Endometrial microvascular endothelial cells (primary cell): ENCODE data around the gene SPINT4. TPM values are rescaled to one million over a fixed set of nuclear protein-coding genes. Genes with fewer than 3 reads are reported as not detected.
"Not testable (repeated sequence)": the region's sequence is repeated elsewhere in the genome, so short reads cannot be mapped to it uniquely, and the experiment has no call there.

ENCODE experiments used
- in situ Hi-C: cut with HindIII; loops from 2 replicates; pipeline ENCODE4 v1.10.0; 2017; ENCODE audit warnings: low sequenced_read_pairs, low pct_unique_long_range_greater_than_20kb; ENCODE audit errors: inconsistent ontology term
- total RNA-seq: library from RNA; depleted of rRNA; stranded (reverse); fragments of >200 nt; gene quantifications from one replicate; pipeline ENCODE4 v1.2.3, GENCODE V29; 2015; ENCODE audit errors: inconsistent ontology term

Gene SPINT4
- total RNA-seq, 1 donor from 2014 or later: not detected

GRCh38 chr20:45761966-45762365, 39.8 kb downstream of the SPINT4 start:
- in situ Hi-C loops: not testable (repeated sequence)

GRCh38 chr20:45764618-45765282, 42.6 kb downstream of the SPINT4 start:
- in situ Hi-C loops: not testable (repeated sequence)

- in situ Hi-C loops: no loop called here
Observed at GRCh38 chr20:45765307-45765875, 43.2 kb downstream of the SPINT4 start.

DNA sequence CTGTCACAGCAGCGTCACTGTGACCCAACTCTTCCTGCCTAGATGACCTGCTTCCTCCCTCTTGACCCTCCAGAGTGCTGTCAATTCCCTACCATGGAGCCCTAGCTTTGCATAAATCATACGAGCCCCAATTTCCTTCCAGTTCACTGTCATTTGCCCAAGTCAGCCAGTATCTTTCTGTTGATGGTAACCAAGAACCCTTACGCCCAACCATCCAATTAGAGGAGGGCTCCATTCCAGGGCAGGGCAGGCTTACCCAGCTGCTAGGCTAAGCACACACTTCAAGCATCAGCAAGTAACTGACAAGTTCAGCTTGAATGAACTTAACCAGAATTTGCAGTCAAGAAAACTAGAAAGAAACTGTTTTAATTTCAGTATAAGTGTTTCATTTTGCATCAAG, 43.8 kb downstream of the SPINT4 start:
- in situ Hi-C loops: no loop called here

GRCh38 chr20:45768479-45768878, 46.3 kb downstream of the SPINT4 start:
- in situ Hi-C loops: no loop called here

DNA sequence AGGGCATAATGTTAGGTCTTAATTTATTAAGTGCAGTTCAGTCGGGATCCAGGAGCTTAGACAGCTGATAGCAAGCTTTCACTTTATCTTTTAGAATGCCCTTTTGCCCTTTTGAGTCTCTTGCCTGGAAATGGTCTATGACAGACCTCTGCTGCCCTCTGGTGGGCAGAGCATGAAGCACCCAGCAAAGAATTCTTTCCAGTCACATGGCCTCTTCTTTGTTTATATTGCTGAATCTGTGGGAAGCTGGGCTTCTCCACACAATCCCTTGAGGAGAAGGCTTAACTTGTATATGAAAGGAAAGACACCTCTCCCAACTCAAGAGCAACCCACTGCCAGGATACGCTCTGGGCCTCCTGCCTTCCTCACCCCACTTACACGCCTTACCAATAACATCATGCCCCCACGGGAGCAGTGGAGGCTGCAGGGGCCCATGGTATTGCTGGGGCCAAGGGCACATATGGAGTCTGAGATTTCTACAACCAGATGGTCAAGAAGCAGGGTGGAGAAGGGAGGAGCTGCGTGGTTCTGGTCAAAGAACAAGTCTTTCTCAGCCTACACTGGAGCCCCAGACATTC, 49.1 kb downstream of the SPINT4 start:
- in situ Hi-C loops: loop anchor here (10.0 kb wide), 1 partner anchor 456 kb away; no protein-coding TSS in a partner anchor

DNA sequence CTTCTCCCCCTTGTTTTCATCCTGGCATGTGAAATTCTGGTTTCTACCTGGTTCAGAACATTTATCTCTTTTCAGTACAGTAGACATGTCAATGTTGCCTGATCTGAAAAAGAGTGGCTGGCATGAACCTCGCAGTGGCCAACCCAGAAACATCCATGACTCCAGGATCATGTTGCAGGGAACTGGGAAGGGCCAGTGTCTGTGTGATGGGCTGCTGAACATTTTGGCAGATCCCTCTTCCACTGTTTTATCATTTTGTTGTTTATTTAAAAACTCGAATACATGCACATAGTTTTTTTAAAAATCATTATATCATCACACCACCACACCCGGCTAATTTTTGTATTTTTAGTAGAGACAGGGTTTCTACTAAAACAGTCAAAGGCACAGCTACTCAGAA, 50.5 kb downstream of the SPINT4 start:
- in situ Hi-C loops: loop anchor here (10.0 kb wide), 1 partner anchor 458 kb away; no protein-coding TSS in a partner anchor

GRCh38 chr20:45774945-45775344, 52.8 kb downstream of the SPINT4 start:
- in situ Hi-C loops: loop anchor here (10.0 kb wide), 1 partner anchor 460 kb away; no protein-coding TSS in a partner anchor

DNA sequence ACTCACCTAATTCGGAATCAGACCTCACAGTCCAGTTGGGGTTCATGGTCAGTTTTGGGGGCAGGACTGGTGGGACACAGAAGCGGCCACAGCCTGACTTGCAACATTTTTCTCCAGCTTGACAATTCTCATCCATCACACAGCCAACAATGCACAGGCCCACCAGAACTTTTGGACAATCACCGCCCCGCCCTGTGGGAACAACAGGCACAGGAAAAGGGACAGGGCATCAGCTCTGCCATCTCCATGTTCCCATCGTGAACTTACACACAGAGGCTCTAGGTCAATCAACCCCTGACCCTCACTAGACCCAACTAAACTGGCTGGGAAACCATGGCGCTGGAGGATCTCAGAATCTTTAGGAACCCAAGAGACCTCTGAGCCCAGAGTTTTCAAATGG, 53.3 kb downstream of the SPINT4 start:
- in situ Hi-C loops: loop anchor here (10.0 kb wide), 1 partner anchor 461 kb away; no protein-coding TSS in a partner anchor

Other genes starting within 250 kb of the SPINT4 start
- not detected for gene SPINT3, start 206.7 kb upstream of the SPINT4 start, total RNA-seq
- gene WFDC6, start 182.9 kb upstream of the SPINT4 start, total RNA-seq: not detected
- not detected for gene EPPIN, start 174.9 kb upstream of the SPINT4 start, total RNA-seq
- gene WFDC8, start 143.1 kb upstream of the SPINT4 start, total RNA-seq: not detected
- gene WFDC10A, start 92.6 kb upstream of the SPINT4 start, total RNA-seq: not detected
- not detected for gene WFDC9, start 91.1 kb upstream of the SPINT4 start, total RNA-seq
- gene WFDC11, start 52.1 kb upstream of the SPINT4 start, total RNA-seq: not detected
- gene WFDC13, start 20.3 kb upstream of the SPINT4 start, total RNA-seq: not detected
- gene WFDC10B, start 17.3 kb upstream of the SPINT4 start, total RNA-seq: not detected
- 2.7 TPM for gene WFDC3, start 69.5 kb downstream of the SPINT4 start, total RNA-seq
- 33.9 TPM for gene DNTTIP1, start 69.6 kb downstream of the SPINT4 start, total RNA-seq
- gene UBE2C, start 90.3 kb downstream of the SPINT4 start, total RNA-seq: 110 TPM
- not detected for gene TNNC2, start 105.0 kb downstream of the SPINT4 start, total RNA-seq
- 13.4 TPM for gene SNX21, start 111.5 kb downstream of the SPINT4 start, total RNA-seq
- 75.9 TPM for gene ACOT8, start 135.0 kb downstream of the SPINT4 start, total RNA-seq
- gene ZSWIM3, start 135.3 kb downstream of the SPINT4 start, total RNA-seq: 4.9 TPM
- 10.0 TPM for gene ZSWIM1, start 158.9 kb downstream of the SPINT4 start, total RNA-seq
- gene SPATA25, start 165.3 kb downstream of the SPINT4 start, total RNA-seq: not detected
- gene NEURL2, start 168.9 kb downstream of the SPINT4 start, total RNA-seq: 1.5 TPM
- 113 TPM for gene CTSA, start 169.0 kb downstream of the SPINT4 start, total RNA-seq
- gene PLTP, start 189.8 kb downstream of the SPINT4 start, total RNA-seq: 3.0 TPM
- 25.6 TPM for gene PCIF1, start 212.3 kb downstream of the SPINT4 start, total RNA-seq
- gene ZNF335, start 249.9 kb downstream of the SPINT4 start, total RNA-seq: 13.2 TPM